NCI-H82 treated with DMSO at 0.1 percent for 48 hours (cell line): ENCODE results near the gene ZNF333.

Experiments
- DNase-seq: peaks from one replicate; lab custom pipeline; 2025; ENCODE audit not compliant: unreplicated experiment; lab: John Stamatoyannopoulos, UW

Gene ZNF333

GRCh38 chr19:14689598-14690503, at the start of gene ZNF333:
Gene ZNF333 (plus strand): TSS chr19:14690048. CDS start chr19:14693492, 3,444 bp downstream.
- peak; percentile 95 for DNase-seq

GRCh38 chr19:14648506-14648905, 41.3 kb upstream of the ZNF333 start:
- DNase-seq, result no peak

GRCh38 chr19:14649020-14649419, 40.8 kb upstream of the ZNF333 start:
- DNase-seq, result no peak

- no peak for DNase-seq
Measured at GRCh38 chr19:14650161-14650560, 39.7 kb upstream of the ZNF333 start.

DNA sequence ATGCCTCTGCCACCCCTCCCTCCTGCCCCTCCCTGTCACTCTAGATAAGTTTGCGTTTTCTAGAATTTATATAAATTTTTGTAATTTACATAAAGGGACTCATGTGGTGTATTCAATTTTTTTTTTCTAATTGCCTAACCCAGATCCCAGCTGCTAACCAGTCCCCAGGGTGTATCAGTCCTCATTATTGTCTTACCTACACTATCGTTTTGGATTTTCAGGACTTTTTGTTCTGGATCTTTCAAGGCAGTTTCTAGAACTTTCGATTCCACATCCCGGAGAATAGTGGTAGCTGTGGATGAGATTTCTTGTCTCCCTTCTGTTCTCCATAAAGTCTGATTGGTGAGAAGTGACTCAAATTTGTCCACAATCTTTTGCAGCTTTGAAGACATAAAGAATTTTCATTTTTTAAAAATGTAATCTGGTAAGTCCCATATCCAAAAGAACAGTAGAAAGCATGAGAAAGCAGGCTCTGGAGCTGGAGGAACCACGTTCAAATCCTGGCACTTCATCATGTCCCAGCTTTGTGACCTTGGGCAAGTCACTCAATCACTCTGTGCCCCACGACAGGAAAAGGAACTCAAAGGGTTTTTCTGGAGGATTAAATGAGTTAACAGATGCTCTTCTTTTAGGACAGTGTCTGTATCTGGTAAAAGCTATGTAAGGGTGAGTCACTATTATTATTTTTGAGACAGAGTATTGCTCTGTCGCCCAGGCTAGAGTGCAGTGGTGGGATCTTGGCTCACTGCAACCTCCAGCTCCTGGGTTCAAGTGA, 34.9 kb upstream of the ZNF333 start:
- no peak for DNase-seq

DNA sequence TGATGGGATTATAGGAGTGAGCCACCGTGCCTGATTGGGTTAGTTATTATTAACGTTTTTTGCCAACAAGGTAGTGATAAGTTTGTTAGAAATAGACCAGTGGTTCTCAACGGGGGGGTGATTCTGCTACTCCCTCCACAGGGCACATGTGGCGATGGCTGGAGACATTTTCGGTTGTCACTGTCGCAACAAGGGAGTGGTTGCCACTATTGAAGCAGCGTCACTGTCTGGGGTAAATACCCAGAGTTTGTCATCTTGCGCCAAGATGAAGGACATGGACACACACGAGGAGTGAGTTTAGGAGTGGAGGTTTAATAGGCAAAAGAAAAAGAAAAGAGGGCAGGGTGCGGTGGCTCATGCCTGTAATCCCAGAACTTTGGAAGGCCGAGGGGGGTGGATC, 34.1 kb upstream of the ZNF333 start:
- DNase-seq, result no peak

DNA sequence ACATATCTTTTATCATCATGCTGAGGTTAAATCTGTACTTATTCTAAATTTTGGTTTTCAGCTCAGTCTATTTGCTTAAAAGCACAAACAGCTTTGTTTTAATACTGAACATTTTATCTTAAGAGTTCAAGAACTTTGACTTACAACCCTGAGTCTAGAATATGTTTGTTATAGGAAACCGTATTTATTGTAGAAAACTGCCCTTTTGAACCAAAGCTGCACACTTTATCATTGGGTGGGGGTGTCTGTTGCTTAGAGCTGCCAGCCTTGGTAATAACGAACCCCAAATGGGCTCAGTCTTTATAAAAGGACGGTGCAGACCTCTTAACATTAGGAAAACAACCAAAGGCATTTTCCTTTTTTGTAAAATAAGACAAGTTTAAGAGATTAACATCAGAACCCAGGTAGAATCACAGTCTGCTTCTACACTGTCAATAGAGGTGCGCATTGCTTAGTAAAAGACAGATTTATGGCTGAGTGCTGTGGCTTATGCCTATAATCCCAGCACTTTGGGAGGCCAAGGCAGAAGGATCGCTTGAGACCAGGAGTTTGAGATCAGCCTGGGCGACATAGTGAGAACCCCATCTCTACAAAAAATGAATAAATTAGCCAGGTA, 29.9 kb upstream of the ZNF333 start:
- no peak for DNase-seq

GRCh38 chr19:14661372-14661924, 28.4 kb upstream of the ZNF333 start:
- DNase-seq, result no peak

- DNase-seq, result no peak
Measured at GRCh38 chr19:14669940-14670339, 19.9 kb upstream of the ZNF333 start.

GRCh38 chr19:14670408-14670807, 19.4 kb upstream of the ZNF333 start:
- DNase-seq, result no peak

DNA sequence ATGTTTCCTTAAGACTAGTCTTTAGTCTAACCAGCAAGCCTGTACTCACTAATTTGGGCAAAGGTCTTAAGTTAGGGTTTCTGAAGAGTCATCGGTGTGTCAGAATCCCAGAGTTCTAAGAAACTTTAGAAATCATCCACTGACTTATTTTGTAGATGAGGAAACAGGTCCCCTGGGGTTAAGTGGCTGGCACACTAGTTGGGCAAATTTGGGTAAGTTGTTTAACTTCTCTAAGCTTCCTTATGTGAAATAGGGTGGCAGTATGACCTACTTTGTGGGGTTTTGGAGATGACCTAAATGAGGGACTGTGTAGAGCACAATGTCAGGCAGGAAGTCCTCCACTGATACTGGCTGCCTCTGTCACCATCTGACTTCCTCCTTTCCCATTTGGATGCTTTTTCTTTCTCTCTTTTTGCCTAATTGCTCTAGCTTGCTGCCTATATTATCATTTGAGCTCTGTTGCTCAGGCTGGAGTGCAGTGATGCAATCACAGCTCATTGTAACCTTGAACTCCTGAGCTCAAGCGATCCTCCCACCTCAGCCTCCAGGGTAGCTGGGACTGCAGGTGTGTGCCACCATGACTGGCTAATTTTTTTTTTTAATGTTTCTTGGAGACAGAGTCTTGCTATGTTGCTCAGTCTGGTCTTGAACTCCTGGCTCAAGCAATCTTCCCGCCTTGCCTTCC, 17.5 kb upstream of the ZNF333 start:
- DNase-seq, result no peak

DNA sequence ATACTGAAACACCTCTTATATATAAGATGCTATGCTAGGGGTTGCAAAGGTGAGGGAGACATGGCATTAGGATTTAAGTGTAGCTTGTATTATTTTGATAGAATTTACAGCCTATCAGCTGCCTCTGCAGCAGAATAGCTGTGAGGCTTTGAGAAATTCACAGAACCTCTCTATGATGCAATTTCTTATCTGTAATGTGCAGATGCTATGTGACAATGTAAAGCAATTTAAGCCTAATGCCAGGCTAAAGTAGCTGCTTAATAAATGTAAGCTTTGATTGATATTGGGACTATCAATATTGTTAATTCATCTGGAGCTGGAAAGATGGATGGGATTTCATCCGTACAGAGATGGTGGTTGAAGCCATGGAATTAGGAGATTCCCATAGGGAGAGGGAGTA, 16.8 kb upstream of the ZNF333 start:
- no peak for DNase-seq

DNA sequence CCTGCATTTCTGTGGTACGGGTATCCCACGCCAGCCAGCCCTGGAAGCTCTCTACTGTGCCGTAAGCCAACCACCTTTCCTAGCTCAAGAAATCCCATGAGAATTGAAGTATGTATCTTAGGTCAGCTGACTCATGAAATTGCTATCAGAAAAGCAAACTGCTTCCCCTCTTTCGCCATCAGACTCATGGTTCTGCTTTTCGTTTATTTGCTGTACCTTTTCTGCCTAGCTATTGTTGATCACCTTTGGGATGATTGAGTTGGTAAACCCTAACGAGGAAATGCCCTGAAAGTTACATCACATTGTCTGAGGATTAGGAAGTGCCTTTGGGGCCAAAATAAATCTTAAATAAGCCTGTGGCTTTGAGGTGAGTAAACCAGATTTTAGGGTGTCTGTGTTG, 15.1 kb upstream of the ZNF333 start, which contains the start of gene ADGRE3:
TSS of gene ADGRE3 (minus strand) at position 81 of the 400 bp plus-strand sequence. CDS start at position 7, 74 bp downstream.
- no peak for DNase-seq

DNA sequence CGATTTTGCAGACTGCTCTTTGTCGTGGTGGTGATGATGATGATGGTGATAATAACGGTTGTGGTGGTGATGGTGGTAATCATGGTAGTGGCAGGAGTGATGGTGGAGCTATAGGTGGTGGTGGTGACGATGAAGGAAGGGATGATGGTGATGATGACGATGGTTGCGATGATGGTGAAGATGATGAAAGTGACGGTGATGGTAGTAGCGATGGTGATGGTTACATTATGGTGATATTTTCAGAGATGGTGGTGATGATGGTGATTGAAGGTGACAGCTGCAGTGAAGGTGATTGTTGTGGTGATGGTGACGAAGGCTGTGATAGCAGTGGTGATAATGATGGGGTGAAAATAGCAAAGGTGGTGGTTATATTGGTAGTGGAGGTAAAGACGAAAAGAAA, 13.1 kb upstream of the ZNF333 start:
- DNase-seq, result no peak

DNA sequence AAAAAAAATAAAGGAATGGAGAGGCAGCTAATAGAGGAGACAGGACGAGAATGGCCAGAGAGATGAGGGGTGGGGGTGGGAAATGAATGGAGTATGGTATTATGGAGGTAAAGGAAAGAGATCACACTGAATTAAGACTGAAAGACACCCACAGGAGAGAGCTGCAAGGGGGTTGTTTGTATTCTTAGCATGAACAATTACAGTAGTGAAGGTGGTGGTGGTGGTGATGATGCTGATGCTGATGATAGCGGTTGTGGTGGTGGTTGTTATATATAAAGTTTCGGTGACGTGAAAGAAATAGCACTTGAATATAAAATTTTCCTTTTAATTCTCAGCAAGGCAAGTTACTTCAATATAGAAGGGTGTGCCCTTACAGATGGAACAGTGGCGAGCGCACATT, 12.4 kb upstream of the ZNF333 start:
- DNase-seq, result no peak

DNA sequence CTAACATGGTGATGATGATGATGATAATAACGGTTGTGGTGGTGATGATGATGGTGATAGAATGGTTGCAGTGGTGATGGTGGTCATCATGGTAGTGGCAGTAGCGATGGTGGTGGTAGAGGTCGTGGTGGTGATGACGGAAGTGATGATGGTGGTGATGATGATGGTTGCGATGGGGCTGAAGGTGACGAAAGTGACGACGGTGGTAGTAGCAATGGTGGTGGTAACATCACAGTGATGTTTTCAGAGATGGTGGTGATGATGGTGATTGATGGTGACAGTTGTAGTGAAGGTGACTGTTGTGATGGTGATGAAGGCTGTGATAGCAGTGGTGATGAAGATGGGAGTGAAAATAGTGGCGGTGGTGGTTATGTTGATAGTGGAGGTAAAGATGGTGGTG, 11.6 kb upstream of the ZNF333 start:
- DNase-seq, result no peak

GRCh38 chr19:14682084-14682483, 7.8 kb upstream of the ZNF333 start:
- DNase-seq, result no peak

GRCh38 chr19:14683439-14683838, 6.4 kb upstream of the ZNF333 start:
- no peak for DNase-seq

- peak; percentile 12 for DNase-seq
Measured at GRCh38 chr19:14686411-14686810, 3.4 kb upstream of the ZNF333 start.

- DNase-seq, result no peak
Measured at GRCh38 chr19:14694641-14695266, 4.9 kb downstream of the ZNF333 start.
